SKM-1 treated with dmso at 0.1 percent for 144 hours (cell line): ENCODE data around the gene ATP8B1.
"Not testable (repeated sequence)": the region's sequence is repeated elsewhere in the genome, so short reads cannot be mapped to it uniquely, and the experiment has no call there.

ENCODE experiments used
- DNase-seq: peaks from one replicate; lab custom pipeline; 2025; ENCODE audit not compliant: unreplicated experiment; lab: John Stamatoyannopoulos, UW

The ATP8B1 gene

GRCh38 chr18:57674891-57675290 is 128.2 kb downstream of the ATP8B1 start:
- no peak for DNase-seq

DNA sequence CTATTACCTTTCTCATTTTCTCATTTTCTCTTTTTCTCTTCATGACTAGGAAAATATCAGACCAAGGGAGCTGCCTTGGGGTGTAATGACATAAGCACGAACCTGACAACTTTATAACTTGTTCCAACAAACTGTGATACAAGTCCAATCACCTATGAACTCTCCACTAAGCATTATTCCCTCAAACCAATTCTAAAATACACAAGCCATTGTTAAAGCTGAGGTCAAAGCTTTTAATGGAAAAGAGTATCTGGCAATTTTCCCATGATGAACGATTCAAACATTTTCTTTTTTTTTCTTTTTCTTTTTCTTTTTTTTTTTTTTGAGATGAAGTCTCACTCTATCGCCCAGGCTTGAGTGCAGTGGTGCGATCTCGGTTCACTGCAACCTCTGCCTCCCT is 133.1 kb downstream of the ATP8B1 start:
- no peak for DNase-seq

- DNase-seq = no peak
Measured at GRCh38 chr18:57668021-57668420, 135.1 kb downstream of the ATP8B1 start.

- DNase-seq = peak; percentile 99
Measured at GRCh38 chr18:57666818-57667497, 136.2 kb downstream of the ATP8B1 start.

GRCh38 chr18:57664568-57665165 is 138.4 kb downstream of the ATP8B1 start:
- no peak for DNase-seq

GRCh38 chr18:57660961-57661360 is 142.2 kb downstream of the ATP8B1 start:
- no peak for DNase-seq

DNA sequence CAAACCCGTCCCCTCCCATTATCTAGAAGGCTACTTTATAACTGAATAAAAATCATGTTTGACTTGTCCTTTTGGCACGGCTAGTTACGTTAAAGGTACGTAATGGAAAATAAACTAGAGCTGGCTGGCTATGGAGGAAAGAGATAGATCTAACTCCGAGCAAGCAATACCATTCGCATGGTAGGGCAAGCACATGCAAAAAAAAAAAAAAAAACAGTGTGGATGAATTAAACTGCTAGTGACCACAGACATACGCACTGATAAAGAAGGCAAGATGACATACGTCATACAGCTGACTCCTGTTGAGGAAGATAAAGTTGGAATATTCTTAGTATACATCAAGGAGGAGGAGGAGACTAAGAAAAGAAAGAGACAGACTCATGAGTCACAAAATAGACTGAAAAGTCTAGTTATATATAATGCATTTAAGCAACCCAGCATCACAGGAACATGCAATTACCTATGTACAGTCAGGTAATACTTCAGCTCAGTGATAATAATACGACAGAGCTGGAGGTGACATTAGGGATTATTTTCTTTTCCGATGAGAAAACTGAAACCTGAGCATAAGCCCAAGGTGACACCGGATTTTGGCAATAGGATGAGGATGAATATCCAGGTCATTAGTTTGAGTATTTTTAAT is 143.5 kb downstream of the ATP8B1 start:
- DNase-seq = no peak

GRCh38 chr18:57657542-57657941 is 145.6 kb downstream of the ATP8B1 start:
- DNase-seq = no peak

GRCh38 chr18:57655740-57656139 is 147.4 kb downstream of the ATP8B1 start:
- DNase-seq = no peak

DNA sequence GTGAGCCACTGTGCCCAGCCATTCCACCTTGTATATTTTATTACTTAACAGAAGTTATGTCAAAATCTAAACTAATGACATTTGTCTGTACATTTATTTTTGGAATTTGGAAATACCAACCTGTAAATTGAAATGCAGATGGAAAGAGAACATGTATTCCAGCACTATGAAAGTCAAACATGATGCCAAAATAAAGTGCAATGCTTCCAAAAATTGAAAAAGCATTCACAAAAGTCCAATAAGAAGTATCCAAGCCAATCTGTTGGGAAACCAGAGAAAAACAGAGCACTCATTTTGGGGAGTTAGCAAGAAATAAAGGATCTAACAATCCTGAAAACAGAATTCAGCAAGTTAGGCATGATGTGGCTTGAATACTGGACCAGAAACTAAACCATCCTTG is 151.2 kb downstream of the ATP8B1 start:
- DNase-seq = no peak

DNA sequence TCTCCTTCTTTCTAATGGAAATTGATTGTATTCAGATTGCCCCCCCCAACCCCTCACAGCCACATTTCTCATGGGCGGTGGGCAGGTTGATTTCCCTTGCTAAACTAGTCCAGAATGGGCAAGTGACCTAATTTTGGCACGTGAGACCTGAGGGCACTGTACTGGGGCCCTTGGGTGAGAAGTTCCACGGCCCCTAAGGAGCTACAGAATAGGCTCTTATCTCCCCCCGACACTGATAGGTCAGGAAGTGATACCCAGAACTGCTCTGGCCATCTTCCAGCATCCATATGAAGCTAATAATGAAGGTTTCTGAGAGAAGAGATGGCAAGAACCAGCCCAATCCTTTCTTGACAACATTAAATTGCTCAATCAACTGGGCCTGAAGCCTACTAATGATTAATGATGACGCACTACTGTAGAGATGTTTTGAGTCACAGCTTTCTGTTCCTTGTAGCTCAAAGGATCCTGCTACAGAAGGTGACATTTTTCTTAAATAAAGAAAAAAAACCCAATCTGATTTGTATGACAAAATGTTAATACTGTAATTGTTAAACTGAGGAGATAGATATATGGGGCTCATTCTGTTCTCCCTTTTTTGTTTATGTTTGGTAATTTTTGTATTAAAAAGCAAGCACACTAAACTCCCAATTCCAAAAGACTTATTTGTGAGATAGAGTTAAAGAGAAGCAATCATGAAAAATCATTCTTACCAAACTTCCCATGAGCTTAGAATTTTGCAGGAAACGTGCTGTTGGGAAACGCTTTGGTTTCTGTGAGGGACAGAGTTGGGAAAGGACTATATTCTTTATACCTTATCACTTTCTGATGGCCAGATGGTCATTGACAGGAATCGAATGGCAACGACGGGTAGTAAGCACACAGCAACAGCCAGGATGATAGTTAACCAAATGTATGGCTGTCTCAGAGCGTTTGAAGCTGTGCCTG is 153.3 kb downstream of the ATP8B1 start:
- no peak for DNase-seq

- DNase-seq = no peak
Measured at GRCh38 chr18:57648414-57648813, 154.7 kb downstream of the ATP8B1 start.

GRCh38 chr18:57644540-57644939 is 158.6 kb downstream of the ATP8B1 start:
- DNase-seq = no peak

GRCh38 chr18:57643726-57644125 is 159.4 kb downstream of the ATP8B1 start:
- not testable (repeated sequence) for DNase-seq

DNA sequence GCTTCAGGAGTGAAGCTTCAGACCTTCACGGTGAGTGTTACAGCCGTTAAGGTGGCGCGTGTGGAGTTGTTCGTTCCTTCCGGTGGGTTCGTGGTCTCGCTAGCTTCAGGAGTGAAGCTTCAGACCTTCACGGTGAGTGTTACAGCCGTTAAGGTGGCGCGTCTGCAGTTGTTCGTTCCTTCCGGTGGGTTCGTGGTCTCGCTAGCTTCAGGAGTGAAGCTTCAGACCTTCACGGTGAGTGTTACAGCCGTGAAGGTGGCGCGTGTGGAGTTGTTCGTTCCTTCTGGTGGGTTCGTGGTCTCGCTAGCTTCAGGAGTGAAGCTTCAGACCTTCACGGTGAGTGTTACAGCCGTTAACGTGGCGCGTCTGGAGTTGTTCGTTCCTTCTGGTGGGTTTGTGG is 160.7 kb downstream of the ATP8B1 start:
- not testable (repeated sequence) for DNase-seq

- DNase-seq = no peak
Measured at GRCh38 chr18:57640749-57641148, 162.4 kb downstream of the ATP8B1 start.

DNA sequence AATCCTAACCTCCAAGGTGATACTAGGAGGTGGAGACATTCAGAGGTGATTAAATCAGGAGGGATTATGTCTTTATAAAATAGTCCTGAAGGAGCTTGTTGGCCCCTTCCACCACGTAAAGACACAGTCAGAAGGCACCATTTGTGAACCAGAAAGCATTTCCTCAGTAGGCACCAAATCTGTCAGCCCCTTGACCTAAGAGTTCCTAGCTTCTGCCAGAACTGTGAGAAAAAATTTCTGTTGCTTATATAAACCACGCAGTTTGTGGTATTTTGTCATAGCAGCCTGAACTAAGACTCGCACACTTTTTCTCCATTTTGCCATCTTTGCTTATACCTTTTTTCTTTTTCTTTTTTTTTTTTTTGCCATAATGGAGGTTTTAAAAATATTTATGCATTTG is 162.9 kb downstream of the ATP8B1 start:
- DNase-seq = no peak

GRCh38 chr18:57635003-57635822 is 167.9 kb downstream of the ATP8B1 start:
- DNase-seq = no peak

DNA sequence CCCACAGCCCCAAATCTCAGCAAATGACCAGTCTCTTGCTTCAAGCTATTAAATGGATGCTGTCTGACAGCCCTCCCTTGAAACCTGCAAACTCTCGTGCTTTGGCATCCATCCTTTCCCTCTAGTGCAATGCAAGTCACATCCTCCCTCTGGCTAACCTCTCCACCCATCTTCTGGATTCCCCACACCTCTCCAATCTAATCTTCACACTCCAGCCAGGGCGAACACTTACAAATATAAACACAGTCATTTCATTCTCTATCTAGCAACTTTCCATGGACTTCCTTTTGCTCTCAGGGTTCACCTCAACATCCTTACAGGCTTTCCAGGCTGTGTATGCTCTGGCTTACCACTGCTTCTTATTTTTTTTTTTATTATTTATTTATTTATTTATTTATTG is 171.4 kb downstream of the ATP8B1 start:
- no peak for DNase-seq

DNA sequence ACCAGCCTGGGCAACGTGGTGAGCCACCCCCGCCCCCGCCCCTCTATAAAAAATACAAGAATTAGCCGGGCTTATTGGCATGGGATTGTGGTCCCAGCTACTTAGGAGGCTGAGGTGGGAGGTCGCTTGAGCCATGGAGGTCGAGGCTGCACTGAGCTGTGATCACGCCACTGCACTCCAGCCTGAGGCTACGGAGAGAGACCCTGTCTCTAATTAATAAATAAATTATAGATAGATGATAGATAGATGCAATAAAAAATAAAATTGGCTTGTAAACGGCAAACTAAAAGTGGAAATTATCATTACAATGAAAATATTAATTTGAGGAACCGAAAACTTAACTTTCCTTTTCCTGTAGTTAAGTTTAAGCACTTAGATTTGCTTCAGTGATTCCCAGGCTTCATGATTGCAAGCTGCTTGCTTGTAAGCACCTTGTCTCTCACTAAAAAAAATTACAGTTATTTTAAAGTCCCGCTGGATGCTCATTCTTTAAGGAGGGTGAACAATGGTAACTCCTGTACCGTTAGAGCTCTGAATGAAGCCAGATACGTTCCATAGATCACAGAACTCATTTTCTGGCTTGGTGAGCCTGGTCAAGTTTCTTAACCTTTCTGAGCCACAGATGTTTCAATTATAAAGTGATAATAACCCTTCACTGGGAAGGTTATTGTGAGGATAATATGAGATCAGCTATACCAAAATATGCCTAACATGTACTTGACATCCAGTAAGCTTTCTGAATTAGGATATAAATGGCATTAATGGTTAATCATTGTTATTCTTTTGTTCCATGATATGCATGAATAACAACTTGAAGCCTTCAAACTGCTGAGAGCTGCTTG is 172.1 kb downstream of the ATP8B1 start:
- no peak for DNase-seq
